SK-N-SH (cell line): ENCODE results near the gene UCK1. TPM values are rescaled to one million over a fixed set of nuclear protein-coding genes. Genes with fewer than 3 reads are reported as not detected.

Experiments
- CTCF ChIA-PET: fragments of 300-600, 350-600 bp; formaldehyde crosslinking; extraction: SDS; loops from one replicate; lab custom pipeline; 2021; lab: Yijun Ruan, JAX
- POLR2A ChIA-PET: fragments of 350-600 bp; sonication (Branson Sonifier 250); formaldehyde crosslinking; extraction: SDS; loops from one replicate; lab custom pipeline; 2020; ENCODE audit warnings: antibody characterized with exemption, inconsistent platforms; lab: Yijun Ruan, JAX
- DNase-seq: peaks from one replicate; pipeline ENCODE4 v3.0.0; 2012
- H2AFZ ChIP-seq: fragments of 200-600 bp; sonication (generic); 2 replicates; pipeline ENCODE4 v1.8.1; 2016; ENCODE audit warnings: antibody characterized with exemption, mild to moderate bottlenecking, low read depth
- H3F3A ChIP-seq: fragments of 200-600 bp; sonication (generic); replicated peaks from 2 replicates; pipeline ENCODE3; 2016; ENCODE audit warnings: antibody characterized with exemption, mild to moderate bottlenecking; ENCODE audit not compliant: insufficient read depth
- H3K27ac ChIP-seq, 2 experiments: fragments of 200-500 bp in 1 of 2; fragments of 200-600 bp in 1 of 2; sonication (Bioruptor generic) in 1 of 2; sonication (generic), shearing (Covaris generic) in 1 of 2; 2 replicates each; pipeline versions ENCODE4 v1.5.1 to v1.6.1; 2014 to 2016; ENCODE audit warnings: low read depth in 2 of 2, inconsistent platforms in 1 of 2, low read length in 1 of 2, mild to moderate bottlenecking in 1 of 2, mixed read lengths in 1 of 2
- H3K27me3 ChIP-seq: fragments of 200-600 bp; sonication (generic), shearing (Covaris generic); 2 replicates; pipeline ENCODE4 v1.6.1; 2016; ENCODE audit warnings: mixed run types; ENCODE audit not compliant: insufficient read depth
- H3K36me3 ChIP-seq, 2 experiments: fragments of 200-500 bp in 1 of 2; fragments of 200-600 bp in 1 of 2; sonication (Bioruptor generic) in 1 of 2; sonication (generic) in 1 of 2; replicated peaks in 1 of 2; 2 replicates each; pipeline versions ENCODE3 to v1.5.1; 2014 to 2016; ENCODE audit warnings: low read length in 1 of 2, mild to moderate bottlenecking in 1 of 2; ENCODE audit not compliant: insufficient read depth in 2 of 2, control insufficient read depth in 1 of 2
- H3K4me1 ChIP-seq, 2 experiments: fragments of 200-500 bp in 1 of 2; fragments of 200-600 bp in 1 of 2; sonication (Bioruptor generic) in 1 of 2; sonication (generic), shearing (Covaris generic) in 1 of 2; 2 replicates each; pipeline versions ENCODE4 v1.5.1 to v1.6.1; 2014 to 2016; ENCODE audit warnings: low read depth in 1 of 2, low read length in 1 of 2, mixed run types in 1 of 2; ENCODE audit not compliant: insufficient read depth in 2 of 2, control insufficient read depth in 1 of 2
- H3K4me2 ChIP-seq: fragments of 200-600 bp; sonication (generic), shearing (Covaris generic); 2 replicates; pipeline ENCODE4 v1.6.1; 2017; ENCODE audit warnings: mixed run types
- H3K4me3 ChIP-seq, 2 experiments: fragments of 200-500 bp in 1 of 2; fragments of 200-600 bp in 1 of 2; sonication (Bioruptor generic) in 1 of 2; sonication (generic), shearing (Covaris generic) in 1 of 2; 2 replicates each; pipeline versions ENCODE4 v1.5.1 to v1.8.1; 2014 to 2016; ENCODE audit warnings: low read depth in 2 of 2, inconsistent platforms in 1 of 2, low read length in 1 of 2, mild to moderate bottlenecking in 1 of 2, mixed read lengths in 1 of 2, moderate library complexity in 1 of 2
- H3K79me2 ChIP-seq: fragments of 200-600 bp; sonication (generic); 2 replicates; pipeline ENCODE4 v1.8.1; 2017; ENCODE audit warnings: mild to moderate bottlenecking; ENCODE audit not compliant: insufficient read depth
- H3K9ac ChIP-seq: fragments of 200-600 bp; sonication (generic); 2 replicates; pipeline ENCODE4 v1.6.1; 2017; ENCODE audit warnings: mixed run types
- H3K9me2 ChIP-seq: fragments of 200-600 bp; sonication (generic); 2 replicates; pipeline ENCODE4 v1.6.1; 2017; ENCODE audit warnings: mixed run types
- H3K9me3 ChIP-seq: fragments of 200-600 bp; sonication (generic); 2 replicates; pipeline ENCODE4 v1.6.1; 2017; ENCODE audit warnings: mixed run types, mild to moderate bottlenecking, moderate library complexity
- H4K20me1 ChIP-seq: fragments of 200-600 bp; sonication (generic); 2 replicates; pipeline ENCODE4 v1.6.1; 2017; ENCODE audit warnings: mild to moderate bottlenecking, mixed run types; ENCODE audit not compliant: insufficient read depth
- CHD2 ChIP-seq: fragments of 150-350 bp; IDR thresholded peaks from 2 replicates; pipeline ENCODE4 v1.6.1; 2018; ENCODE audit warnings: low read length; ENCODE audit not compliant: partially characterized antibody
- ELF1 ChIP-seq: IDR thresholded peaks from 2 replicates; pipeline ENCODE4 v1.4.0; 2012
- EP300 ChIP-seq, 2 experiments: IDR thresholded peaks; 2 replicates each; pipeline versions ENCODE4 v1.4.0 to v1.6.1; 2012; ENCODE audit warnings: borderline replicate concordance in 1 of 2, low read depth in 1 of 2, low read length in 1 of 2
- EZH2phosphoT487 ChIP-seq: fragments of 200-600 bp; sonication (generic); IDR thresholded peaks from 2 replicates; pipeline ENCODE4 v1.6.1; 2017; ENCODE audit warnings: low read depth, mixed run types, mild to moderate bottlenecking, antibody characterized with exemption, moderate library complexity, borderline replicate concordance
- FOSL2 ChIP-seq: IDR thresholded peaks from 2 replicates; pipeline ENCODE4 v1.4.0; 2012; ENCODE audit warnings: low read depth, mild to moderate bottlenecking, moderate library complexity, borderline replicate concordance
- FOXM1 ChIP-seq: IDR thresholded peaks from 2 replicates; pipeline ENCODE4 v1.4.0; 2012; ENCODE audit warnings: low read depth, mild to moderate bottlenecking
- GABPA ChIP-seq: IDR thresholded peaks from 2 replicates; pipeline ENCODE4 v1.4.0; 2012; ENCODE audit warnings: low read depth, mild to moderate bottlenecking
- GATA2 ChIP-seq: sonication (generic); formaldehyde crosslinking; IDR thresholded peaks from 2 replicates; pipeline ENCODE4 v1.5.0; 2020; ENCODE audit warnings: mild to moderate bottlenecking, missing genetic modification reagents
- JUND ChIP-seq: IDR thresholded peaks from 2 replicates; pipeline ENCODE4 v1.4.0; 2012
- MXI1 ChIP-seq: IDR thresholded peaks from 2 replicates; pipeline ENCODE4 v1.6.1; 2012; ENCODE audit warnings: mild to moderate bottlenecking, low read depth, low read length, improper control_type of control experiment
- POLR2AphosphoS5 ChIP-seq: IDR thresholded peaks from 2 replicates; pipeline ENCODE4 v1.6.1; 2012; ENCODE audit warnings: low read depth, low read length
- RAD21 ChIP-seq: IDR thresholded peaks from 2 replicates; pipeline ENCODE4 v1.6.1; 2012; ENCODE audit warnings: mild to moderate bottlenecking, low read length
- RFX5 ChIP-seq: IDR thresholded peaks from 2 replicates; pipeline ENCODE4 v1.6.1; 2012; ENCODE audit warnings: mild to moderate bottlenecking, improper control_type of control experiment, low read length
- SIN3A ChIP-seq: IDR thresholded peaks from 2 replicates; pipeline ENCODE4 v1.6.1; 2012; ENCODE audit warnings: low read depth, mild to moderate bottlenecking, low read length, moderate library complexity, borderline replicate concordance
- SMC3 ChIP-seq: IDR thresholded peaks from 2 replicates; pipeline ENCODE4 v1.6.1; 2012; ENCODE audit warnings: low read depth, low read length, improper control_type of control experiment
- TEAD4 ChIP-seq: IDR thresholded peaks from 2 replicates; pipeline ENCODE4 v1.4.0; 2012; ENCODE audit warnings: mild to moderate bottlenecking, borderline replicate concordance; ENCODE audit not compliant: insufficient read depth
- USF2 ChIP-seq: fragments of 150-350 bp; IDR thresholded peaks from 2 replicates; pipeline ENCODE4 v1.6.1; 2017; ENCODE audit warnings: antibody characterized with exemption, low read length, low read depth, borderline replicate concordance
- WGBS: methylation state at CpG from one replicate; pipeline ENCODE4 v1.1.6; 2017; ENCODE audit warnings: low lambda C conversion rate; 5-methylcytosine and 5-hydroxymethylcytosine counted together
- polyA plus RNA-seq, 3 experiments: library from polyadenylated mRNA; depleted of rRNA; stranded (reverse); fragments of >200 nt; gene quantifications; 2 replicates each; pipeline ENCODE4 v1.2.3, GENCODE V29; 2012
- TF ChIP-seq, protein P1 (sequence below): IDR thresholded peaks from 2 replicates; pipeline ENCODE4 v1.6.1; 2012; ENCODE audit warnings: mild to moderate bottlenecking, low read depth, low read length, moderate library complexity
- TF ChIP-seq, protein P2 (sequence below): IDR thresholded peaks from 2 replicates; pipeline ENCODE4 v1.4.0; 2012; ENCODE audit warnings: low read depth, borderline replicate concordance
- TF ChIP-seq, protein P3 (sequence below): IDR thresholded peaks from 2 replicates; pipeline ENCODE4 v1.4.0; 2012; ENCODE audit warnings: low read depth

The UCK1 gene
- polyA plus RNA-seq, 1 of the 3 experiments (the other 2 are of a cell fraction): 32.9 TPM

GRCh38 chr9:131554843-131555351, 23.8 kb upstream of the UCK1 start:
- no peaks in the 10 kb centered on the region for H3F3A ChIP-seq
- H3K9me3 ChIP-seq: no peaks in the 10 kb centered on the region
- 55% methylated on average over 29 of the region's 54 CpGs for WGBS
- H3K4me1 ChIP-seq: no peaks in the 10 kb centered on the region
- no peak overlapping the region for H3K27ac ChIP-seq
- H3K9me2 ChIP-seq: no peaks in the 10 kb centered on the region
- DNase-seq: no peak
- H3K79me2 ChIP-seq: no peaks in the 10 kb centered on the region
- H3K36me3 ChIP-seq: no peaks in the 10 kb centered on the region
- TF ChIP-seq ELF1 (no peak), FOXM1 (no peak), CHD2 (no peak), JUND (no peak), EZH2phosphoT487 (no peak), RFX5 (no peak), GATA2 (CRISPR knock-in tag) (no peak), EP300 (IDR thresholded peaks at IDR 0.05; ENCODE audit: borderline replicate concordance in 1 of 2, low read depth in 1 of 2, low read length in 1 of 2) (no peak), MXI1 (no peak), USF2 (no peak), TEAD4 (no peak), POLR2AphosphoS5 (no peak), SIN3A (no peak), FOSL2 (no peak), SMC3 (no peak), RAD21 (no peak), GABPA (no peak)
- TF ChIP-seq, protein P1, sequence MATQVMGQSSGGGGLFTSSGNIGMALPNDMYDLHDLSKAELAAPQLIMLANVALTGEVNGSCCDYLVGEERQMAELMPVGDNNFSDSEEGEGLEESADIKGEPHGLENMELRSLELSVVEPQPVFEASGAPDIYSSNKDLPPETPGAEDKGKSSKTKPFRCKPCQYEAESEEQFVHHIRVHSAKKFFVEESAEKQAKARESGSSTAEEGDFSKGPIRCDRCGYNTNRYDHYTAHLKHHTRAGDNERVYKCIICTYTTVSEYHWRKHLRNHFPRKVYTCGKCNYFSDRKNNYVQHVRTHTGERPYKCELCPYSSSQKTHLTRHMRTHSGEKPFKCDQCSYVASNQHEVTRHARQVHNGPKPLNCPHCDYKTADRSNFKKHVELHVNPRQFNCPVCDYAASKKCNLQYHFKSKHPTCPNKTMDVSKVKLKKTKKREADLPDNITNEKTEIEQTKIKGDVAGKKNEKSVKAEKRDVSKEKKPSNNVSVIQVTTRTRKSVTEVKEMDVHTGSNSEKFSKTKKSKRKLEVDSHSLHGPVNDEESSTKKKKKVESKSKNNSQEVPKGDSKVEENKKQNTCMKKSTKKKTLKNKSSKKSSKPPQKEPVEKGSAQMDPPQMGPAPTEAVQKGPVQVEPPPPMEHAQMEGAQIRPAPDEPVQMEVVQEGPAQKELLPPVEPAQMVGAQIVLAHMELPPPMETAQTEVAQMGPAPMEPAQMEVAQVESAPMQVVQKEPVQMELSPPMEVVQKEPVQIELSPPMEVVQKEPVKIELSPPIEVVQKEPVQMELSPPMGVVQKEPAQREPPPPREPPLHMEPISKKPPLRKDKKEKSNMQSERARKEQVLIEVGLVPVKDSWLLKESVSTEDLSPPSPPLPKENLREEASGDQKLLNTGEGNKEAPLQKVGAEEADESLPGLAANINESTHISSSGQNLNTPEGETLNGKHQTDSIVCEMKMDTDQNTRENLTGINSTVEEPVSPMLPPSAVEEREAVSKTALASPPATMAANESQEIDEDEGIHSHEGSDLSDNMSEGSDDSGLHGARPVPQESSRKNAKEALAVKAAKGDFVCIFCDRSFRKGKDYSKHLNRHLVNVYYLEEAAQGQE: no peak
- TF ChIP-seq, protein P2, sequence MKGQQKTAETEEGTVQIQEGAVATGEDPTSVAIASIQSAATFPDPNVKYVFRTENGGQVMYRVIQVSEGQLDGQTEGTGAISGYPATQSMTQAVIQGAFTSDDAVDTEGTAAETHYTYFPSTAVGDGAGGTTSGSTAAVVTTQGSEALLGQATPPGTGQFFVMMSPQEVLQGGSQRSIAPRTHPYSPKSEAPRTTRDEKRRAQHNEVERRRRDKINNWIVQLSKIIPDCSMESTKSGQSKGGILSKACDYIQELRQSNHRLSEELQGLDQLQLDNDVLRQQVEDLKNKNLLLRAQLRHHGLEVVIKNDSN: no peak
- TF ChIP-seq, protein P3, sequence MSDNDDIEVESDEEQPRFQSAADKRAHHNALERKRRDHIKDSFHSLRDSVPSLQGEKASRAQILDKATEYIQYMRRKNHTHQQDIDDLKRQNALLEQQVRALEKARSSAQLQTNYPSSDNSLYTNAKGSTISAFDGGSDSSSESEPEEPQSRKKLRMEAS: no peak
- TF ChIP-seq, all 33 proteins: peak for 0
- H2AFZ ChIP-seq: no peak overlapping the region
- peaks cover 4% of the 10 kb centered on the region; the same call in 1 of the 2 replicates for H3K27me3 ChIP-seq
- no peaks in the 10 kb centered on the region for H4K20me1 ChIP-seq
- H3K4me3 ChIP-seq: no peak overlapping the region
- H3K9ac ChIP-seq: no peak overlapping the region
- no peak overlapping the region for H3K4me2 ChIP-seq
- ChIA-PET POLR2A (no interaction called here), CTCF (interaction anchor here (1.2 to 1.8 kb wide), 2 partner anchors 8 to 185 kb away, joined by 4 read pairs; no protein-coding TSS in a partner anchor)
